WI38 (cell line): Measurements from ENCODE around the gene LCE3B.

ENCODE experiments used
- H3K4me3 ChIP-seq: 2 replicates; pipeline ENCODE4 v1.5.1; 2011; ENCODE audit warnings: low read depth, mild to moderate bottlenecking, control low read depth, low read length
- TF ChIP-seq, protein P1 (sequence below): IDR thresholded peaks from 2 replicates; pipeline ENCODE4 v1.5.1; 2012; ENCODE audit warnings: low read depth, mild to moderate bottlenecking, control low read depth, low read length

Gene LCE3B

GRCh38 chr1:152582647-152583046 lies 31.0 kb upstream of the LCE3B start:
- no peak overlapping the region for H3K4me3 ChIP-seq
- TF ChIP-seq, protein P1, sequence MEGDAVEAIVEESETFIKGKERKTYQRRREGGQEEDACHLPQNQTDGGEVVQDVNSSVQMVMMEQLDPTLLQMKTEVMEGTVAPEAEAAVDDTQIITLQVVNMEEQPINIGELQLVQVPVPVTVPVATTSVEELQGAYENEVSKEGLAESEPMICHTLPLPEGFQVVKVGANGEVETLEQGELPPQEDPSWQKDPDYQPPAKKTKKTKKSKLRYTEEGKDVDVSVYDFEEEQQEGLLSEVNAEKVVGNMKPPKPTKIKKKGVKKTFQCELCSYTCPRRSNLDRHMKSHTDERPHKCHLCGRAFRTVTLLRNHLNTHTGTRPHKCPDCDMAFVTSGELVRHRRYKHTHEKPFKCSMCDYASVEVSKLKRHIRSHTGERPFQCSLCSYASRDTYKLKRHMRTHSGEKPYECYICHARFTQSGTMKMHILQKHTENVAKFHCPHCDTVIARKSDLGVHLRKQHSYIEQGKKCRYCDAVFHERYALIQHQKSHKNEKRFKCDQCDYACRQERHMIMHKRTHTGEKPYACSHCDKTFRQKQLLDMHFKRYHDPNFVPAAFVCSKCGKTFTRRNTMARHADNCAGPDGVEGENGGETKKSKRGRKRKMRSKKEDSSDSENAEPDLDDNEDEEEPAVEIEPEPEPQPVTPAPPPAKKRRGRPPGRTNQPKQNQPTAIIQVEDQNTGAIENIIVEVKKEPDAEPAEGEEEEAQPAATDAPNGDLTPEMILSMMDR = no peak

- no peak overlapping the region for H3K4me3 ChIP-seq
- TF ChIP-seq, protein P1 = no peak
Observed at GRCh38 chr1:152585586-152585985, 28.0 kb upstream of the LCE3B start.

- TF ChIP-seq, protein P1 = no peak
- H3K4me3 ChIP-seq = no peak overlapping the region
Observed at GRCh38 chr1:152596986-152597385, 16.6 kb upstream of the LCE3B start.

GRCh38 chr1:152599934-152600333 lies 13.7 kb upstream of the LCE3B start, which contains the start of gene LCE3C:
Gene LCE3C, plus strand, starts transcription at chr1:152600234. Its CDS starts 498 bp downstream, at chr1:152600732.
- no peak within 1 kb of the TSS for H3K4me3 ChIP-seq
- TF ChIP-seq, protein P1 = no peak

- H3K4me3 ChIP-seq = no peak overlapping the region
- TF ChIP-seq, protein P1 = no peak
Observed at GRCh38 chr1:152621993-152622392, 8.4 kb downstream of the LCE3B start.

DNA sequence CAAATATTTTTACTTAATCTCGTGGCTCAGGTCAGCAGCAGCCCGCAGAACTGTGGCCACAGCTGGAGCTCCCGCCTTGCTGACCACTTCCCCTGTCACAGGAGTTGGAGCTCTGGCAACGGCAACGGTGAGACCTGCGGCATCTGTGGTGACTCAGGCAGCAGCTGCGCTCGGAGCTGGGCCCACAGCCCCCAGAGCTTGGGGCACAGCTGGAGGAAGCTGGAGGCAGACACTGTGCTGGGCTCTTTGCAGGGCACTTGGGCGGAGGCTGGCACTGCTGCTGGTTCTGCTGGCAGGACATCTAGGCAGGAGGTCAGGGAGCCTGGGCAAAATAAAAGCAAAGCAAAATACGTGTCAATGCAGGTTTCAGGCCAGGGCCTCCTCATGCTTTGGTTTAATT lies 9.2 kb downstream of the LCE3B start, which contains the start of gene LCE3A:
Gene LCE3A, minus strand, starts transcription at position 301 of the 400 bp plus-strand sequence. Its CDS starts 0 bp downstream, at position 301.
- TF ChIP-seq, protein P1 = no peak
- H3K4me3 ChIP-seq = no peak within 1 kb of the TSS

DNA sequence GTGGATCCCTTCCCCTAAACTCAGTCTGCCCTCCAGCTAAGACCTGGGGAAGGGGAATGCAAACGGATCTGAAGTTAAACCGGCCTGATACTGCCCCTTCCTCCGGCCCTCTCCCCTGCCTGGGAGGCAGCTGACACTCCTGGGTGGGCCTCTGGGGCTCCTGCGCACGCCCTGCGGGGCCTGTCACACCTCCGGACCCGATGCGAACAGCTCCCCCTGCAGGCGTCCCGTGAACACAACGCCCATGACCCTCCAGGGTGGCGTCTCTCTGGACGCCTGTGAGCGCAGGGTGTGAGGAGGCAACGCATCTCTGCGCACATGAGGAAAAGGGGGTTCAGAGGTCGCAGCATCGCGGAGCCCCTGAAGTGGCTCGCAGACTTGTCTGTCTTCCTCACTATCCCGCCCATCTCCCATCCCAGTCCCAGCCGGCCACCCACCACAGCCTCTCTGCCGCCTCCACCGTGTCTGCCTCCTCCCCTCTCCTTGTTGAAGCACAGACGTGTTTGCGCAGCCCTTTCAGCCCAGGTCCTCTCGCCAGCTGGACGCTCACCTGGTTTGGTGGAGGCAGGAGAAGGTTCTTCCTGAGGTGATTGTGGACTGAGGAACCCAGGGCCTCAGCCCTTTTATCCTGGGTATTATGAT lies 9.7 kb downstream of the LCE3B start:
- TF ChIP-seq, protein P1 = no peak

More for the DNA sequence above, 9.7 kb downstream of the LCE3B start:
- no peak overlapping the region for H3K4me3 ChIP-seq
